Measurements from ENCODE around the gene UPK1B. TPM values are rescaled to one million over a fixed set of nuclear protein-coding genes. Genes with fewer than 3 reads are reported as not detected.

Gene UPK1B
- total RNA-seq, 1 experiment from 2014 or later, result 1.0 TPM

DNA sequence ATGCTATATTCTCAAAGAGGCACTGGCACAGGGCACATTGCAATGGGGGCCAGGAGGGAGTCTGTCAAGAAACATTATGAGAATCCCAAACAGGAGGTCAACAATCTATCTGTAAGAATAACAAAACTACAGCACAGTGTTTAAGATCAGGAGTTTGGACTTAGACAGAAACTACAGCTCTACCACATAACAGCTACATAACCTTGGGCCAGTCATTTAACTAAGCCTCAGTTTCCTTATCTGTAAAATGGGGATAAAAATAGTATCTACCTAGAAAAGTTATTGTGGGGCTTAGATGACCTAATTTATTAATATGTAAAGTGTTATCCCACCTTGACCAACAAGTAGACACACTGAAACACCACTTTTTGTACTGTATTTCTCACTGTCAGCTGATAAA is 57.3 kb downstream of the UPK1B start:
- H3K36me3 Mint-ChIP-seq (ENCODE audit: insufficient read depth in 1 of 3, low read depth in 3 of 3), result peaks cover 33 to 86% (median 82%) of the 10 kb centered on the region in 3 experiments
- TF ChIP-seq, protein P1, sequence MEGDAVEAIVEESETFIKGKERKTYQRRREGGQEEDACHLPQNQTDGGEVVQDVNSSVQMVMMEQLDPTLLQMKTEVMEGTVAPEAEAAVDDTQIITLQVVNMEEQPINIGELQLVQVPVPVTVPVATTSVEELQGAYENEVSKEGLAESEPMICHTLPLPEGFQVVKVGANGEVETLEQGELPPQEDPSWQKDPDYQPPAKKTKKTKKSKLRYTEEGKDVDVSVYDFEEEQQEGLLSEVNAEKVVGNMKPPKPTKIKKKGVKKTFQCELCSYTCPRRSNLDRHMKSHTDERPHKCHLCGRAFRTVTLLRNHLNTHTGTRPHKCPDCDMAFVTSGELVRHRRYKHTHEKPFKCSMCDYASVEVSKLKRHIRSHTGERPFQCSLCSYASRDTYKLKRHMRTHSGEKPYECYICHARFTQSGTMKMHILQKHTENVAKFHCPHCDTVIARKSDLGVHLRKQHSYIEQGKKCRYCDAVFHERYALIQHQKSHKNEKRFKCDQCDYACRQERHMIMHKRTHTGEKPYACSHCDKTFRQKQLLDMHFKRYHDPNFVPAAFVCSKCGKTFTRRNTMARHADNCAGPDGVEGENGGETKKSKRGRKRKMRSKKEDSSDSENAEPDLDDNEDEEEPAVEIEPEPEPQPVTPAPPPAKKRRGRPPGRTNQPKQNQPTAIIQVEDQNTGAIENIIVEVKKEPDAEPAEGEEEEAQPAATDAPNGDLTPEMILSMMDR (conservative IDR thresholded peaks at IDR 0.05), result no peak
- no peak overlapping the region for H3K4ac ChIP-seq (ENCODE audit: low read depth, low read length)
- H3K4me1 ChIP-seq (ENCODE audit: insufficient read depth, low read length), result no peaks in the 10 kb centered on the region
- H2BK15ac ChIP-seq (ENCODE audit: low read depth, low read length), result no peak overlapping the region
- no peaks in the 10 kb centered on the region for H3K9me3 ChIP-seq (ENCODE audit: control insufficient read depth, low read depth, low read length)
- no peaks in the 10 kb centered on the region for H3K23me2 ChIP-seq (ENCODE audit: insufficient read length, low read depth, low read length, poor library complexity, severe bottlenecking)
- H3K27ac Mint-ChIP-seq, result no peak overlapping the region
- no peaks in the 10 kb centered on the region for H3K79me1 ChIP-seq (ENCODE audit: insufficient read depth, low read depth, low read length, poor library complexity, severe bottlenecking)
- no peak overlapping the region for H3K14ac ChIP-seq (ENCODE audit: insufficient read depth, low read length)
- H2BK20ac ChIP-seq (ENCODE audit: low read depth, low read length, poor library complexity, severe bottlenecking), result no peak overlapping the region
- no peak overlapping the region for H3K27ac ChIP-seq (ENCODE audit: insufficient read length, low read depth, low read length)
- no peak overlapping the region for H2AFZ ChIP-seq (ENCODE audit: low read length)
- no peak overlapping the region for H3T11ph ChIP-seq (ENCODE audit: low read length)
- H4K91ac ChIP-seq (ENCODE audit: insufficient read length, low read depth, low read length), result no peak overlapping the region
- H3K4me3 Mint-ChIP-seq, result no peak overlapping the region
- no peaks in the 10 kb centered on the region for H3K27me3 ChIP-seq (ENCODE audit: insufficient read depth, low read length)
- H2AK5ac ChIP-seq (ENCODE audit: insufficient read length, low read length), result no peak overlapping the region
- H2BK12ac ChIP-seq (ENCODE audit: insufficient read length, low read depth, low read length), result no peak overlapping the region
- no peak overlapping the region for H2BK120ac ChIP-seq (ENCODE audit: low read depth, low read length, poor library complexity, severe bottlenecking)
- no peaks in the 10 kb centered on the region for H4K20me1 ChIP-seq (ENCODE audit: control insufficient read depth, insufficient read depth, insufficient read length)
- H3K23ac ChIP-seq (ENCODE audit: insufficient read length, low read depth, low read length), result no peak overlapping the region
- no peaks in the 10 kb centered on the region for H3K9me3 Mint-ChIP-seq
- H3K4me1 Mint-ChIP-seq, result no peaks in the 10 kb centered on the region
- no peak overlapping the region for H3K9ac ChIP-seq (ENCODE audit: extremely low read depth, insufficient read length, low read length)
- H4K8ac ChIP-seq (replicated peaks; ENCODE audit: insufficient read length, low read depth, low read length), result no peak overlapping the region
- no peaks in the 10 kb centered on the region for H3K79me2 ChIP-seq (ENCODE audit: insufficient read depth, low read length)
- H3K4me2 ChIP-seq (ENCODE audit: insufficient read depth, insufficient read length, low read length), result no peak overlapping the region
- no peak overlapping the region for H2BK5ac ChIP-seq (ENCODE audit: insufficient read length, low read length)
- no peaks in the 10 kb centered on the region for H3K27me3 Mint-ChIP-seq (ENCODE audit: low read depth)
- no peak overlapping the region for H3K18ac ChIP-seq (ENCODE audit: insufficient read length, low read depth, low read length)
- DNase-seq, result no peak
- H4K5ac ChIP-seq (ENCODE audit: insufficient read length, low read depth, low read length), result no peak overlapping the region
- no peak overlapping the region for H3K56ac ChIP-seq (ENCODE audit: insufficient read length, low read depth, low read length)
